Activated naive CD8-positive, alpha-beta T cell treated with anti-CD3 and anti-CD28 coated beads, Interleukin-2, amount 50 U/mL, for 16 hours (primary cell): ENCODE data around the gene GPR173.

Experiments
- DNase-seq: peaks from one replicate; pipeline ENCODE4 v3.0.0-alpha.2; 2020; ENCODE audit warnings: low read depth, low spot score

Gene GPR173

GRCh38 chrX:53089224-53089842, 40.7 kb downstream of the GPR173 start:
- DNase-seq: no peak

- no peak for DNase-seq
These were observed 41.3 kb downstream of the GPR173 start for GRCh38 chrX:53089925-53090324.

- no peak for DNase-seq
These were observed 42.8 kb downstream of the GPR173 start for GRCh38 chrX:53091354-53091753.

- peak; percentile 48 for DNase-seq
These were observed 44.6 kb downstream of the GPR173 start for GRCh38 chrX:53093177-53093655.

- peak; percentile 54 for DNase-seq
These were observed 45.4 kb downstream of the GPR173 start, which contains the start of gene KANTR for GRCh38 chrX:53093748-53094581. Gene KANTR, plus strand, starts transcription at chrX:53094142. Its CDS starts 30,131 bp downstream, at chrX:53124273.

GRCh38 chrX:53094582-53094905, 46.0 kb downstream of the GPR173 start:
- DNase-seq: no peak

- DNase-seq: no peak
These were observed 47.2 kb downstream of the GPR173 start for GRCh38 chrX:53095796-53096195.

GRCh38 chrX:53114864-53115549, 66.4 kb downstream of the GPR173 start:
- no peak for DNase-seq

GRCh38 chrX:53115550-53115874, 66.9 kb downstream of the GPR173 start:
- DNase-seq: no peak

GRCh38 chrX:53116101-53116500, 67.5 kb downstream of the GPR173 start:
- no peak for DNase-seq

- DNase-seq: no peak
These were observed 73.4 kb downstream of the GPR173 start for GRCh38 chrX:53122013-53122412.

- DNase-seq: no peak
These were observed 76.9 kb downstream of the GPR173 start for GRCh38 chrX:53125506-53125905.

GRCh38 chrX:53126377-53126776, 77.8 kb downstream of the GPR173 start:
- no peak for DNase-seq

- DNase-seq: no peak
These were observed 79.6 kb downstream of the GPR173 start for GRCh38 chrX:53128097-53128749.
